ENCODE data around the gene TAS1R2.

GRCh38 chr1:18884419-18884717 is 24.9 kb upstream of the TAS1R2 start:
- TF ChIP-seq, protein P1, sequence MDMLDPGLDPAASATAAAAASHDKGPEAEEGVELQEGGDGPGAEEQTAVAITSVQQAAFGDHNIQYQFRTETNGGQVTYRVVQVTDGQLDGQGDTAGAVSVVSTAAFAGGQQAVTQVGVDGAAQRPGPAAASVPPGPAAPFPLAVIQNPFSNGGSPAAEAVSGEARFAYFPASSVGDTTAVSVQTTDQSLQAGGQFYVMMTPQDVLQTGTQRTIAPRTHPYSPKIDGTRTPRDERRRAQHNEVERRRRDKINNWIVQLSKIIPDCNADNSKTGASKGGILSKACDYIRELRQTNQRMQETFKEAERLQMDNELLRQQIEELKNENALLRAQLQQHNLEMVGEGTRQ (IDR thresholded peaks at IDR 0.05; ENCODE audit: borderline replicate concordance, low read depth, low read length): no peak
- no peak for TF ChIP-seq TCF12 (IDR thresholded peaks at IDR 0.05)
- TF ChIP-seq, protein P2, sequence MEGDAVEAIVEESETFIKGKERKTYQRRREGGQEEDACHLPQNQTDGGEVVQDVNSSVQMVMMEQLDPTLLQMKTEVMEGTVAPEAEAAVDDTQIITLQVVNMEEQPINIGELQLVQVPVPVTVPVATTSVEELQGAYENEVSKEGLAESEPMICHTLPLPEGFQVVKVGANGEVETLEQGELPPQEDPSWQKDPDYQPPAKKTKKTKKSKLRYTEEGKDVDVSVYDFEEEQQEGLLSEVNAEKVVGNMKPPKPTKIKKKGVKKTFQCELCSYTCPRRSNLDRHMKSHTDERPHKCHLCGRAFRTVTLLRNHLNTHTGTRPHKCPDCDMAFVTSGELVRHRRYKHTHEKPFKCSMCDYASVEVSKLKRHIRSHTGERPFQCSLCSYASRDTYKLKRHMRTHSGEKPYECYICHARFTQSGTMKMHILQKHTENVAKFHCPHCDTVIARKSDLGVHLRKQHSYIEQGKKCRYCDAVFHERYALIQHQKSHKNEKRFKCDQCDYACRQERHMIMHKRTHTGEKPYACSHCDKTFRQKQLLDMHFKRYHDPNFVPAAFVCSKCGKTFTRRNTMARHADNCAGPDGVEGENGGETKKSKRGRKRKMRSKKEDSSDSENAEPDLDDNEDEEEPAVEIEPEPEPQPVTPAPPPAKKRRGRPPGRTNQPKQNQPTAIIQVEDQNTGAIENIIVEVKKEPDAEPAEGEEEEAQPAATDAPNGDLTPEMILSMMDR (IDR thresholded peaks at IDR 0.05): no peak
- no peak for TF ChIP-seq RXRA (IDR thresholded peaks at IDR 0.05; ENCODE audit: borderline replicate concordance, low read depth)
- no peak for TF ChIP-seq YY1 (IDR thresholded peaks at IDR 0.05; ENCODE audit: low read depth)
- no peak for TF ChIP-seq CHD2 (IDR thresholded peaks at IDR 0.05; ENCODE audit: low read length, partially characterized antibody)
- TF ChIP-seq EZH2phosphoT487 (IDR thresholded peaks at IDR 0.05; ENCODE audit: borderline replicate concordance, low read depth): no peak
- no peak for TF ChIP-seq NFIC (IDR thresholded peaks at IDR 0.05; ENCODE audit: borderline replicate concordance)
- TF ChIP-seq TAF1 (IDR thresholded peaks at IDR 0.05; ENCODE audit: borderline replicate concordance, low read depth, low read length): no peak
- TF ChIP-seq SMC3 (IDR thresholded peaks at IDR 0.05; ENCODE audit: low read depth, low read length): no peak
